H9 (cell line): Measurements from ENCODE around the gene PARP3. TPM values are rescaled to one million over a fixed set of nuclear protein-coding genes. Genes with fewer than 3 reads are reported as not detected.

Experiments
- DNase-seq: peaks from one replicate; pipeline ENCODE4 v3.0.0-alpha.2; 2017
- H2AFZ ChIP-seq: one replicate; pipeline ENCODE4 v1.6.1; 2013; ENCODE audit warnings: mild to moderate bottlenecking, low read length, control low read depth, moderate library complexity
- H2AK5ac ChIP-seq: 2 replicates; pipeline ENCODE4 v1.6.1; 2013; ENCODE audit warnings: low read length, control low read depth, mixed read lengths; ENCODE audit not compliant: insufficient read length
- H2BK120ac ChIP-seq: one replicate; pipeline ENCODE4 v1.6.1; 2013; ENCODE audit warnings: low read depth, mild to moderate bottlenecking, low read length, control low read depth, inconsistent platforms; ENCODE audit not compliant: poor library complexity, severe bottlenecking
- H2BK12ac ChIP-seq: 2 replicates; pipeline ENCODE4 v1.6.1; 2013; ENCODE audit warnings: low read length, control low read depth, mixed read lengths, low read depth; ENCODE audit not compliant: insufficient read length
- H2BK15ac ChIP-seq: 2 replicates; pipeline ENCODE4 v1.6.1; 2013; ENCODE audit warnings: low read depth, low read length, control low read depth
- H2BK20ac ChIP-seq: one replicate; pipeline ENCODE4 v1.6.1; 2013; ENCODE audit warnings: low read depth, mild to moderate bottlenecking, low read length, control low read depth, inconsistent platforms; ENCODE audit not compliant: poor library complexity, severe bottlenecking
- H2BK5ac ChIP-seq: 2 replicates; pipeline ENCODE4 v1.6.1; 2013; ENCODE audit warnings: low read length, control low read depth, mixed read lengths; ENCODE audit not compliant: insufficient read length
- H3K14ac ChIP-seq: 2 replicates; pipeline ENCODE4 v1.6.1; 2013; ENCODE audit warnings: low read length, control low read depth; ENCODE audit not compliant: insufficient read depth
- H3K18ac ChIP-seq: 2 replicates; pipeline ENCODE4 v1.6.1; 2013; ENCODE audit warnings: low read depth, mild to moderate bottlenecking, mixed read lengths, low read length, control low read depth; ENCODE audit not compliant: insufficient read length
- H3K23ac ChIP-seq: 2 replicates; pipeline ENCODE4 v1.6.1; 2013; ENCODE audit warnings: low read length, control low read depth, mixed read lengths, low read depth; ENCODE audit not compliant: insufficient read length
- H3K23me2 ChIP-seq: 2 replicates; pipeline ENCODE4 v1.6.1; 2013; ENCODE audit warnings: low read depth, mild to moderate bottlenecking, mixed read lengths, low read length, control low read depth; ENCODE audit not compliant: insufficient read length, poor library complexity, severe bottlenecking
- H3K27ac ChIP-seq: 2 replicates; pipeline ENCODE4 v1.5.1; 2013; ENCODE audit warnings: low read length, control low read depth, mixed read lengths, low read depth; ENCODE audit not compliant: insufficient read length
- H3K27me3 ChIP-seq: 2 replicates; pipeline ENCODE4 v1.6.1; 2013; ENCODE audit warnings: low read length, control low read depth, inconsistent platforms; ENCODE audit not compliant: insufficient read depth
- H3K4ac ChIP-seq: 2 replicates; pipeline ENCODE4 v1.6.1; 2013; ENCODE audit warnings: low read depth, mild to moderate bottlenecking, control low read depth, inconsistent platforms, low read length, moderate library complexity
- H3K4me1 ChIP-seq: 2 replicates; pipeline ENCODE4 v1.6.1; 2013; ENCODE audit warnings: low read length, control low read depth, inconsistent platforms; ENCODE audit not compliant: insufficient read depth
- H3K4me2 ChIP-seq: 2 replicates; pipeline ENCODE4 v1.6.1; 2013; ENCODE audit warnings: low read length, control low read depth, mixed read lengths; ENCODE audit not compliant: insufficient read length, insufficient read depth
- H3K56ac ChIP-seq: 2 replicates; pipeline ENCODE4 v1.6.1; 2013; ENCODE audit warnings: low read depth, mild to moderate bottlenecking, mixed read lengths, low read length, control low read depth; ENCODE audit not compliant: insufficient read length
- H3K79me1 ChIP-seq: 2 replicates; pipeline ENCODE4 v1.6.1; 2013; ENCODE audit warnings: low read depth, mild to moderate bottlenecking, moderate library complexity, low read length, control low read depth, inconsistent platforms; ENCODE audit not compliant: insufficient read depth, poor library complexity, severe bottlenecking
- H3K79me2 ChIP-seq: 2 replicates; pipeline ENCODE4 v1.6.1; 2013; ENCODE audit warnings: low read length, control low read depth, inconsistent platforms; ENCODE audit not compliant: insufficient read depth
- H3K9ac ChIP-seq: 2 replicates; pipeline ENCODE4 v1.6.1; 2013; ENCODE audit warnings: low read length, control low read depth, mixed read lengths; ENCODE audit not compliant: insufficient read length; ENCODE audit errors: extremely low read depth
- H3K9me3 ChIP-seq: one replicate; pipeline ENCODE4 v1.6.1; 2013; ENCODE audit warnings: low read depth, low read length, inconsistent platforms; ENCODE audit not compliant: control insufficient read depth
- H3T11ph ChIP-seq: one replicate; pipeline ENCODE4 v1.6.1; 2013; ENCODE audit warnings: mild to moderate bottlenecking, low read length, control low read depth, inconsistent platforms
- H4K20me1 ChIP-seq: one replicate; pipeline ENCODE4 v1.6.1; 2013; ENCODE audit not compliant: control insufficient read depth, insufficient read length, insufficient read depth
- H4K5ac ChIP-seq: 2 replicates; pipeline ENCODE4 v1.6.1; 2013; ENCODE audit warnings: low read depth, mild to moderate bottlenecking, mixed read lengths, low read length, control low read depth; ENCODE audit not compliant: insufficient read length
- H4K8ac ChIP-seq: replicated peaks from 2 replicates; pipeline ENCODE4 v1.6.1; 2013; ENCODE audit warnings: low read length, control low read depth, mixed read lengths, low read depth; ENCODE audit not compliant: insufficient read length
- H4K91ac ChIP-seq: 2 replicates; pipeline ENCODE4 v1.6.1; 2013; ENCODE audit warnings: low read depth, mild to moderate bottlenecking, moderate library complexity, mixed read lengths, low read length, control low read depth; ENCODE audit not compliant: insufficient read length
- H3K27ac Mint-ChIP-seq, 3 experiments: 2 replicates in 2 of 3; 3 replicates in 1 of 3; pipeline ENCODE4 v1.8.0; 2020 to 2021; ENCODE audit warnings: mixed read lengths in 3 of 3, mild to moderate bottlenecking in 1 of 3, moderate library complexity in 1 of 3
- H3K27me3 Mint-ChIP-seq: 2 replicates; pipeline ENCODE4 v1.8.0; 2021; ENCODE audit warnings: low read depth, mild to moderate bottlenecking, moderate library complexity, mixed read lengths
- H3K36me3 Mint-ChIP-seq, 3 experiments: 2 replicates in 2 of 3; 3 replicates in 1 of 3; pipeline ENCODE4 v1.8.0; 2020 to 2021; ENCODE audit warnings: low read depth in 3 of 3, mixed read lengths in 3 of 3; ENCODE audit not compliant: insufficient read depth in 1 of 3
- H3K4me1 Mint-ChIP-seq, 2 experiments: 2 replicates each; pipeline ENCODE4 v1.8.0; 2020; ENCODE audit warnings: mixed read lengths in 2 of 2
- H3K4me3 Mint-ChIP-seq, 2 experiments: 2 replicates in 1 of 2; 3 replicates in 1 of 2; pipeline ENCODE4 v1.8.0; 2020 to 2021; ENCODE audit warnings: mild to moderate bottlenecking in 2 of 2, mixed read lengths in 2 of 2, moderate library complexity in 1 of 2
- H3K9me3 Mint-ChIP-seq, 2 experiments: 2 replicates in 1 of 2; 3 replicates in 1 of 2; pipeline ENCODE4 v1.8.0; 2020; ENCODE audit warnings: mild to moderate bottlenecking in 2 of 2, mixed read lengths in 2 of 2, moderate library complexity in 1 of 2
- CTCF ChIP-seq: fragments of 200-600 bp; sonication (generic); conservative IDR thresholded peaks from 3 replicates; pipeline ENCODE4 v1.8.0; 2021; ENCODE audit warnings: antibody characterized with exemption, mild to moderate bottlenecking
- WGBS: extraction: QIAGEN DNeasy Blood & Tissue Kit; methylation state at CpG from one replicate; pipeline ENCODE4 v1.1.7; 2013; ENCODE audit warnings: missing lambda C conversion rate, low lambda C conversion rate, mixed read lengths; ENCODE audit not compliant: insufficient read length; ENCODE audit errors: extremely low coverage; 5-methylcytosine and 5-hydroxymethylcytosine counted together
- total RNA-seq: library from RNA; stranded (reverse); gene quantifications from 2 replicates; pipeline ENCODE4 v1.2.1, GENCODE V29; 2021

Gene PARP3
- total RNA-seq, 1 experiment from 2014 or later, result 1.3 TPM

- Histone ChIP-seq H4K5ac (no peak overlapping the region), H3K79me1 (no peaks in the 10 kb centered on the region), H3K18ac (no peak overlapping the region), H2BK12ac (no peak overlapping the region), H3K27me3 (peaks cover 7% of the 10 kb centered on the region; the same call in 1 of the 2 replicates), H3K4me1 (peaks cover 9% of the 10 kb centered on the region; the same call in 1 of the 2 replicates), H2AK5ac (no peak overlapping the region), H3K27ac (no peak overlapping the region), H3K23ac (no peak overlapping the region), H4K91ac (no peak overlapping the region), H2BK120ac (no peak overlapping the region), H3K4ac (no peak overlapping the region), H3K14ac (no peak overlapping the region), H3K9ac (no peak overlapping the region), H2BK5ac (no peak overlapping the region), H4K8ac (no peak overlapping the region), H2BK15ac (no peak overlapping the region), H3K23me2 (peaks cover 16% of the 10 kb centered on the region), H3K9me3 (no peaks in the 10 kb centered on the region), H3T11ph (no peak overlapping the region), H3K56ac (no peak overlapping the region), H3K4me2 (no peak overlapping the region), H4K20me1 (peaks cover 3% of the 10 kb centered on the region), H2BK20ac (no peak overlapping the region), H2AFZ (no peak overlapping the region), H3K79me2 (no peaks in the 10 kb centered on the region)
- TF ChIP-seq CTCF, result no peak
- Mint-ChIP-seq H3K27ac (no peak overlapping the region), H3K4me1 (peaks cover 20 to 29% of the 10 kb centered on the region in 2 experiments), H3K36me3 (peaks cover 0 to 2% (median 0%) of the 10 kb centered on the region in 3 experiments; a peak in 3 of 7 replicates), H3K27me3 (peaks cover 34% of the 10 kb centered on the region), H3K9me3 (peaks cover 0 to 2% of the 10 kb centered on the region in 2 experiments; a peak in 2 of 5 replicates), H3K4me3 (no peak overlapping the region)
- WGBS, result no CpG with 5 or more reads among the region's 4 CpGs
- DNase-seq, result no peak
Observed at GRCh38 chr3:51978143-51978502, 36.0 kb downstream of the PARP3 start.
